HG02798 (cell line): ENCODE measurements around the gene STAM2.
A peak's percentile ranks its signal among the peaks of the same experiment; 100 is the strongest.

Source experiments
- ATAC-seq: cut with Tn5 transposase; IDR thresholded peaks from one replicate; pipeline ENCODE4 v1.9.1; 2021; ENCODE audit warnings: mild to moderate bottlenecking; ENCODE audit not compliant: unreplicated experiment, poor library complexity

The STAM2 gene

DNA sequence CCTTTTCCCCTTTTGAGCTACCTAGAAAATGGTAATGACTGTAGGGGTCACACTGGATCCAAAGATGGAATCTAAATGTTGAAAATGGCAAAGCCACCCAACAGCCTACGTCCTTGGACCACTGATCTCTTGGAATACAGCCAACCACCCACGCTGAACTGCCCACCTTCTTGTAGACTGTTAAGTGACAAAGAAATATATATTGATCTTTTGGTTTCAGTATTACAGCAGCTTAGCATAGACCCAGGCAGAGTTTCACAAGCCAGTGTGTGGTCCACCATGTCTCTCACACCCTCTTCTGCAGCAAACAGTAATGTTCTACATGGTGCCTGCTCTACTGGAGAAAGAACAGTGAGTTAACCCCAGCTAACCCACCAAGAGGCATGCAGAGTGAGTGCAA lies 96.9 kb downstream of the STAM2 start:
- ATAC-seq = peak; percentile 87

DNA sequence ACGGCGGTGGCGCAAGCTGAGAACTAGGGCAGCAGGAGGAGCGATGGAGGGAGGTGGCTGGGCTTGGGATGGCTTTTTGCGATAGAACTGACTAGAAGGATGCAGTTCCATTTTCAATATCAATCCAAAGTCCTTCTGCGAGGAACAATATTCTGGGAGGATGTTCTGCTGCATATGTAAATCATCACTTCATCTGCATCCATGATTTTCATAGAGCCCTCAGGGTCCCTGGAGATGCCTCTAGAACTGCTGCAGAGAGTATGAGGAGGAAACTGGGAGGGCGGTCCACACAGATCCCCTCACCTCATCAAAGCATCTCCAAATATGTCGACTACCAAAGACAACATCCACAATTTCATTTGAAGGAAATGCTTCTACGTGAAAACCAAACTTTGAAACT lies 97.5 kb downstream of the STAM2 start:
- no peak for ATAC-seq

DNA sequence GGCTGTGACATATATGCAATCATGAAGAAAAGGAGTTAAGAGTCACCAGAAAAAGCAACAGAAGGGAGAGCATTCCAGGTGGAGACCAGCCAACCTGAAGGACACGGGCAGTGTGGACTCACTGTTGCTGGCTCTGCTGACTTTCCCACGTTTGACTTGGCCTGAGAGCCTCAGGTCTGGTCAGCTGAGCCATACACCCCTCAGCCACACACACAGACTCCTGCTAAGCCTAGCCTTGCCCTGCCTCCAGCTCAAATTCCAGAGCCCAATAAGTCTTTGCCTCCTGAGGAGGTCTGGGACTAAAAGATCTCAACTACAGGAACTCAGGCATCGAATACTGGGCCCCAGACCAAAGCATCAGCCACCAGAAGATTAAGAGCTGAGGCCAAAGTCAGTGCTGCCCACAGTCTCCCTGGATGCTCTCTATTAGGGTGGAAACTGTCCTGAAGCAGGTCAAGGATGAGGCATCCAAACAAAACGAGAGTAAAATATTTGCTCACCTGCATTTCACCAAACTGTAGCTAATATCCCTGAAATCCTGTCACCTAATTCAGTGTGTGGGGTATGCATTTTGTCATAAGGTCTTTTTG lies 100.0 kb downstream of the STAM2 start:
- no peak for ATAC-seq

DNA sequence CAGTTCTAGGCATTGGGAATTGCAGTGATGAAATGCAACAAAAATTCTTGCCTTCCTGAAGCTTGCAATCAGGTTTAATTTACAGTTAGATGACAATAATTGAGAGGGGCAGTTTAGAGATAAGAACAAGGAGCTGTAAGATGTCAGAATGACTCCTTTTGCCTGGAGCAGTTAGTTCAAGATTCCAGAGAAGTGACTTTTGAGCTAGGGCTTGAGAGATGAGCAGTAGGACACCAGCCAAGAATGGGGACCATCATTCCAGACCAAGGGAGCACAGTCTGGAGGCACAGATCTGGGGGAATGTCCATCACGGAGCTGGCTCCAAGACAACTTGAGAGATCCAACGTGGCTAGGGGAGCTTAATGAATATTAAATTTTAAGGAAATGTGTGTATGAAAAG lies 103.6 kb downstream of the STAM2 start:
- ATAC-seq = no peak

DNA sequence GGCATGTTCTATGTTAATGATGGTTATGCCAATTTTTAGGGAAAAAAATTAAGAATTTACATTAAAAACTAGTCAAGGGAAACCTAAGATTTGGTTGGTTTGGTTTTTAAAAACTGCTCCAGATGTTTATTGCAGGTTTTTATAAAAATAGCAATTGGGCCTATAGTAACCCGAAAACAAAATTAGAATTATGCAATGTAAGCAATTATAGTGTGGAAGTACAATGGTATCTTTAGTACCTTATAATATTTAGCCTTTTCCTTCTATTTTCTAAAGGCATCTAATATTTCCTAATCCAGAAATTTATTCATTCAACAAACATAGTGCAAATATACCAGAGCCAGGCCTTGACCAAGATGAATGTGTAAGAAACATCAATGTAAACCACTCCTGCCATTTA lies 104.0 kb downstream of the STAM2 start:
- no peak for ATAC-seq

DNA sequence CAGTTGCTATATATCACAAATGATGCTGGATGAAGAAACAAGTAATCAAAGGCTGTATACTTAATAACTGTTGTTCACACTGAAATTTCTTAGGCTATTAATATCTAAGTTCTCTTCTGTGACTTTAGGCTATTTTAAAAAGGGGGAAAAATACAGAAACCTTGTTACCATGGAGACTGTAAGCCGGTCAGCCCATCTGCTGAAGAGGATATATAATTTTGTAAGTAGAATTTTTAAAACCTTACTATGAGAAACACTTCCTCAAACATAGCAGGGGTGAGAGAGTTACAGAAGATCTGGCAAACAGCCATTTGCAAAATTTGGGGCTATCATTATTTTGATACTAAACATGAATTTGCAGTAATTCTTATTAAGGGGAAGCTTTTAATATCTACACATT lies 104.5 kb downstream of the STAM2 start:
- ATAC-seq = peak; percentile 59

DNA sequence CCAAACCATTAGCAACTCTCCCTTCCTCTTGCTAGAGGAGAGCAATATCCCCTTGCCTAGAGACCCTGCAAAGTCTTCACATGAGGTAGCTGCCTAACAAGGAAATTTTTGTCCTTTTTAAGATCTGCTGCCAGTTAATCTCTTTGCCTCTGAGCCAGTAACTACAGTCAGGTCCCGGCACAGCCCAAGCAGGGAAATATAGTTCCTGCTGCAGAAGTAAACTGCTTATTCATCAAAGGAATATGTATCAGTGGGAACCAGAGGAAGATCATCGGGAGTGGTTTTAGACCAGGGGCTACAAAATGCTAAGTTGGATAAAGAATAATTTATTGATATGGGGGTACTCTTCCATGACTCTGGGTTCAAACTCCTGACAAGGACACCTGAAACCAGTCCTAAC lies 107.3 kb downstream of the STAM2 start:
- ATAC-seq = no peak

DNA sequence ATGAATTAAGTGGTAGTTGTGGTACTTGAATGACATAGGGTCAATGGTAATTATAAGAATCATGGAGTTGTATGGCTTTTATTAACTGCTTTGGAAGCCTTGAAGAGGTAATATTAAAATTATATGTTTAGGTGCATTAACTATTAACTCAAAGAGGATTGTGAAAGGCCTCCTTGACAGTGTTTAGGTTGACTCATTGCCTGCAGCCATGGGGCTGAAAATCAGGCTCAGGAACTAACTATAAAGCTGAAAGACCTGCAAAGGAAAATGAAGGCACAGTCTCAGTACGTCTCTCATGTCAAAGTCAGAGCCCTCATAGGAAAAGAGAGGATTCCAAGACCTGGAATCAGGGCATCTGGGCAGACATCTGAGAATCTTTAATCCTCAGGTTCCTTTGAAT lies 107.7 kb downstream of the STAM2 start:
- no peak for ATAC-seq
